ENCODE results near the gene MTCH1. TPM values are rescaled to one million over a fixed set of nuclear protein-coding genes. Genes with fewer than 3 reads are reported as not detected.
A peak's percentile ranks its signal among the peaks of the same experiment; 100 is the strongest.

MTCH1 gene
- total and polyA plus RNA-seq, 9 of the 15 experiments (the other 6 are each of a cell fraction or from before 2014, with no cell fraction given) = 7.9 to 161 (median 118) TPM

GRCh38 chr6:36944650-36945049 is 41.3 kb downstream of the MTCH1 start (continued):
- TF ChIP-seq RREB1 (CRISPR knock-in tag; IDR thresholded peaks at IDR 0.05) (no peak), MECOM (CRISPR knock-in tag; IDR thresholded peaks at IDR 0.05) (no peak), ZNF445 (CRISPR knock-in tag; IDR thresholded peaks at IDR 0.05; ENCODE audit: low read depth) (no peak), JUND (IDR thresholded peaks at IDR 0.05; ENCODE audit: borderline replicate concordance, low read depth, low read length) (peak; percentile 36; the same call in 1 of the 2 replicates), JUND (tag; IDR thresholded peaks at IDR 0.05; ENCODE audit: borderline replicate concordance, low read depth, low read length) (no peak), TARDBP (IDR thresholded peaks at IDR 0.05) (no peak), HNRNPLL (IDR thresholded peaks at IDR 0.05; ENCODE audit: low read depth, low read length, poor library complexity, severe bottlenecking) (no peak), C11orf30 (IDR thresholded peaks at IDR 0.05; ENCODE audit: low read depth) (no peak), HOXB6 (CRISPR knock-in tag; IDR thresholded peaks at IDR 0.05; ENCODE audit: borderline replicate concordance) (no peak), KDM2B (CRISPR knock-in tag; IDR thresholded peaks at IDR 0.05) (no peak), BCLAF1 (IDR thresholded peaks at IDR 0.05; ENCODE audit: borderline replicate concordance in 1 of 2, control insufficient read depth in 1 of 2, low read depth in 2 of 2, low read length in 1 of 2) (no peak), ARNT (IDR thresholded peaks at IDR 0.05) (no peak), JUN (IDR thresholded peaks at IDR 0.05; ENCODE audit: borderline replicate concordance, low read depth, low read length) (peak; percentile 81; the same call in 1 of the 2 replicates), JUN (CRISPR knock-in tag; IDR thresholded peaks at IDR 0.05; ENCODE audit: borderline replicate concordance) (no peak), JUNB (CRISPR knock-in tag; conservative IDR thresholded peaks at IDR 0.05) (no peak), ELF2 (CRISPR knock-in tag; IDR thresholded peaks at IDR 0.05) (no peak), THRA (IDR thresholded peaks at IDR 0.05) (no peak), POU5F1 (IDR thresholded peaks at IDR 0.05; ENCODE audit: borderline replicate concordance, low read depth, low read length, partially characterized antibody) (no peak), ZNF140 (CRISPR knock-in tag; IDR thresholded peaks at IDR 0.05) (no peak)
